Transverse colon (tissue), 4 donors: ENCODE measurements around the gene NCKAP5. TPM values are rescaled to one million over a fixed set of nuclear protein-coding genes. Genes with fewer than 3 reads are reported as not detected.

Source experiments
- DNase-seq: peaks from one replicate; pipeline ENCODE4 v3.0.0-alpha.2; 2019
- H3K27ac ChIP-seq, 4 donors: fragments of 200-600 bp; sonication (generic); 2 replicates each; pipeline ENCODE4 v1.5.1; 2016 to 2018; ENCODE audit warnings: inconsistent platforms in 4 of 4
- H3K27me3 ChIP-seq: fragments of 200-600 bp; sonication (generic); 2 replicates; pipeline ENCODE4 v1.5.1; 2017; ENCODE audit warnings: inconsistent platforms
- H3K36me3 ChIP-seq, 4 donors: fragments of 200-600 bp; sonication (generic); 2 replicates each; pipeline ENCODE4 v1.5.1; 2017 to 2019; ENCODE audit warnings: inconsistent platforms in 4 of 4
- H3K4me1 ChIP-seq, 4 donors: fragments of 200-600 bp; sonication (generic); 2 replicates each; pipeline ENCODE4 v1.5.1; 2017 to 2020; ENCODE audit warnings: inconsistent platforms in 4 of 4
- H3K4me3 ChIP-seq, 4 donors: fragments of 200-600 bp; sonication (generic); 1 replicate in 1 of 4; 2 replicates in 3 of 4; pipeline versions ENCODE4 v1.5.1 to v1.6.1; 2017 to 2019; ENCODE audit warnings: inconsistent platforms in 4 of 4
- H3K9me3 ChIP-seq, 2 donors: fragments of 200-600 bp; sonication (generic); 2 replicates each; pipeline ENCODE4 v1.5.1; 2017 to 2019; ENCODE audit warnings: inconsistent platforms in 2 of 2
- CTCF ChIP-seq, 5 experiments: fragments of 200-600 bp in 3 of 5; fragments of 450-650 bp in 2 of 5; sonication (generic) in 3 of 5; IDR thresholded peaks; 1 replicate in 2 of 5; 2 replicates in 3 of 5; pipeline ENCODE4 v1.5.1; 2016 to 2017; ENCODE audit warnings: antibody characterized with exemption in 5 of 5, inconsistent platforms in 3 of 5, mild to moderate bottlenecking in 2 of 5, moderate library complexity in 1 of 5
- EP300 ChIP-seq: sonication (generic); formaldehyde crosslinking; IDR thresholded peaks from one replicate; pipeline ENCODE4 v1.6.1; 2017; ENCODE audit warnings: antibody characterized with exemption, low read depth
- POLR2A ChIP-seq: fragments of 450-650 bp; IDR thresholded peaks from one replicate; pipeline ENCODE4 v1.6.1; 2016; ENCODE audit warnings: antibody characterized with exemption, mild to moderate bottlenecking, moderate library complexity
- POLR2AphosphoS5 ChIP-seq, 3 donors: sonication (generic); formaldehyde crosslinking; IDR thresholded peaks; one replicate each; pipeline ENCODE4 v1.6.1; 2016; ENCODE audit warnings: antibody characterized with exemption in 3 of 3
- WGBS, 2 donors: methylation state at CpG; one replicate each; pipeline ENCODE4 v1.1.5; 2018; ENCODE audit warnings: low coverage in 1 of 2; 5-methylcytosine and 5-hydroxymethylcytosine counted together
- in situ Hi-C, 4 donors: fragments of 200-750 bp; cut with MboI; loops; one replicate each; pipeline versions ENCODE4 v1.15.0 to v1.15.1; 2017; ENCODE audit warnings: low sequenced_read_pairs in 3 of 4, low pct_ligation_motif_present in 1 of 4, low pct_unique_long_range_greater_than_20kb in 1 of 4
- intact Hi-C: fragments of 100-400 bp; cut with DNase I; formaldehyde crosslinking; loops from one replicate; pipeline ENCODE4 v1.15.1; 2023; ENCODE audit warnings: low total_unique reads
- total RNA-seq, 4 donors: library from RNA; depleted of rRNA; stranded (reverse); fragments of >200 nt; gene quantifications; one replicate each; pipeline ENCODE4 v1.1.0, GENCODE V29; 2016

NCKAP5 gene
- total RNA-seq, 4 donors from 2014 or later: 1.1 to 10.9 (median 5.0) TPM

- no peak overlapping the region for H3K27ac ChIP-seq
- intact Hi-C loops: no loop called here
- in situ Hi-C loops: no loop called here
- no peaks in the 10 kb centered on the region for H3K4me1 ChIP-seq
- H3K4me3 ChIP-seq: no peak overlapping the region
- DNase-seq: no peak
- no peak for TF ChIP-seq EP300
- TF ChIP-seq POLR2A: no peak
- no peaks in the 10 kb centered on the region for H3K27me3 ChIP-seq
- 76 to 100% methylated on average over 1 of the region's 1 CpG for WGBS, 2 donors
- no peaks in the 10 kb centered on the region for H3K36me3 ChIP-seq
- H3K9me3 ChIP-seq: no peaks in the 10 kb centered on the region
Observed at GRCh38 chr2:133365117-133365516, 203.1 kb downstream of the NCKAP5 start.

- intact Hi-C loops: no loop called here
- H3K27me3 ChIP-seq: no peaks in the 10 kb centered on the region
- H3K9me3 ChIP-seq: no peaks in the 10 kb centered on the region
- no peaks in the 10 kb centered on the region for H3K36me3 ChIP-seq
- no peak overlapping the region for H3K4me3 ChIP-seq
- in situ Hi-C loops: no loop called here
- WGBS, 2 donors: 62 to 81% methylated on average over 2 to 3 of the region's 3 CpGs
- DNase-seq: no peak
- H3K4me1 ChIP-seq: no peaks in the 10 kb centered on the region
- TF ChIP-seq POLR2AphosphoS5 (IDR thresholded peaks at IDR 0.05) (no peak), EP300 (no peak), POLR2A (no peak), CTCF (IDR thresholded peaks at IDR 0.05) (no peak)
- no peak overlapping the region for H3K27ac ChIP-seq
Observed at GRCh38 chr2:133364636-133365035, 203.6 kb downstream of the NCKAP5 start.

DNA sequence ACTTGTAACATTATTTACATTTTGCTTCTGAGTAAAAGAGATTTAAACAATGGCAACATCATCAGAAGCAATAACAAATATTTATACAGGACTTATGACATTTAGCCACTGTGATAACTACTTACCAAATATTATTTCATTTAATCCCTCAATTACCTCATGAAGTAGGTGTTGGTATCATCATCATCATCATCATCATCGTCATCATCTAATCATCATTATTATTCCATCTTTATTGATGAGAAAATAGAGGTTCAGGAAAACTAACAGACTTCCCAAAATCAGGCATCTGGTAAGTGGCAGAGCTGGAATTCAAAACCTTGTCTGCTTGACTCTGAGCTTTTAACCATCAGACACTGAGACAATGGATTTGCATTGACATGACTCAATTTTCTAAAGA lies 204.4 kb downstream of the NCKAP5 start:
- in situ Hi-C loops: no loop called here
- TF ChIP-seq EP300 (no peak), POLR2AphosphoS5 (IDR thresholded peaks at IDR 0.05) (no peak), POLR2A (no peak), CTCF (IDR thresholded peaks at IDR 0.05) (no peak)
- WGBS, 2 donors: 86 to 100% methylated on average over 1 of the region's 1 CpG
- intact Hi-C loops: no loop called here
- no peak overlapping the region for H3K27ac ChIP-seq
- no peaks in the 10 kb centered on the region for H3K4me1 ChIP-seq
- no peaks in the 10 kb centered on the region for H3K27me3 ChIP-seq
- no peak for DNase-seq
- H3K36me3 ChIP-seq: no peaks in the 10 kb centered on the region
- H3K9me3 ChIP-seq: no peaks in the 10 kb centered on the region
- no peak overlapping the region for H3K4me3 ChIP-seq

DNA sequence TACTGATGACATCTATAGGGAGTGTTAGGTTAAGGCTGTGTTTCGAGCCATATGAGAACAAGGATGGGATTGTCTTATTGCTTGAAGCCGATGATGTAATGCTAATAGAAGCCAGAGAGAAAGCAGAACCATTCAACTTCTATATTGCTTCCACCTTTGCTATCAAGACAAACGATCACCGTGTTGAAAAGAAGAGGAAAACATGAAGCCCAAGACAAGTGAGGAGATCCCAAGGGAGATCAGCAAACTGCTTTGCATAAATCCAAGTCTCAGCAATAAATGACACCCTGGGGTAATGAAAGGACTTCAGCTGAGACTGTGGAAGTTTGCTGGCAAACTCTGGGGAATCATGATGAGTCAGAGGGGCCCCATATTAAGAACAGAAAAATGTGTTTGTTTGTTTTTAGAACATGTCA lies 206.2 kb downstream of the NCKAP5 start:
- no peaks in the 10 kb centered on the region for H3K36me3 ChIP-seq
- intact Hi-C loops: no loop called here

More for the DNA sequence above, 206.2 kb downstream of the NCKAP5 start:
- no peaks in the 10 kb centered on the region for H3K4me1 ChIP-seq
- 18 to 40% methylated on average over 4 of the region's 4 CpGs for WGBS, 2 donors
- in situ Hi-C loops: no loop called here
- no peak overlapping the region for H3K27ac ChIP-seq
- TF ChIP-seq EP300: no peak
- no peak for TF ChIP-seq POLR2A
- no peak for TF ChIP-seq CTCF (IDR thresholded peaks at IDR 0.05)
- no peak for TF ChIP-seq POLR2AphosphoS5 (IDR thresholded peaks at IDR 0.05)
- H3K9me3 ChIP-seq: no peaks in the 10 kb centered on the region
- H3K4me3 ChIP-seq: no peak overlapping the region
- no peaks in the 10 kb centered on the region for H3K27me3 ChIP-seq
- DNase-seq: no peak
